Nephron (organoid): ENCODE measurements around the gene ACSM3.
"Not testable (repeated sequence)": the region's sequence is repeated elsewhere in the genome, so short reads cannot be mapped to it uniquely, and the experiment has no call there.

Source experiments
- H3K27ac Mint-ChIP-seq, 3 experiments: 2 replicates each; pipeline ENCODE4 v1.8.0; 2020; ENCODE audit warnings: mixed read lengths in 3 of 3, mild to moderate bottlenecking in 2 of 3, moderate library complexity in 1 of 3
- H3K27me3 Mint-ChIP-seq: 2 replicates; pipeline ENCODE4 v1.8.0; 2021; ENCODE audit warnings: low read depth, mild to moderate bottlenecking, moderate library complexity, mixed read lengths
- H3K36me3 Mint-ChIP-seq: 2 replicates; pipeline ENCODE4 v1.8.0; 2020; ENCODE audit warnings: low read depth, mixed read lengths
- H3K4me1 Mint-ChIP-seq: 2 replicates; pipeline ENCODE4 v1.8.0; 2020; ENCODE audit warnings: mixed read lengths
- H3K4me3 Mint-ChIP-seq, 3 experiments: 2 replicates each; pipeline ENCODE4 v1.8.0; 2020; ENCODE audit warnings: mild to moderate bottlenecking in 3 of 3, mixed read lengths in 3 of 3, moderate library complexity in 2 of 3
- H3K9me3 Mint-ChIP-seq: 2 replicates; pipeline ENCODE4 v1.8.0; 2020; ENCODE audit warnings: mixed read lengths
- CTCF ChIP-seq, 3 experiments: fragments of 200-600 bp; sonication (generic); IDR thresholded peaks; one replicate each; pipeline ENCODE4 v1.5.0; 2021; ENCODE audit warnings: antibody characterized with exemption in 3 of 3; ENCODE audit not compliant: unreplicated experiment in 3 of 3

The ACSM3 gene

GRCh38 chr16:20763461-20764232 is at the start of gene ACSM3:
Gene ACSM3, plus strand, starts transcription at chr16:20764014. Its CDS starts 6,021 bp downstream, at chr16:20770035.
- peak within 1 kb of the TSS; percentile 71 to 82 (median 82) for H3K4me3 Mint-ChIP-seq
- peak within 1 kb of the TSS; percentile 79 to 94 (median 93) for H3K27ac Mint-ChIP-seq
- peaks cover 17% of the 10 kb centered on the region for H3K9me3 Mint-ChIP-seq
- H3K27me3 Mint-ChIP-seq = no peaks in the 10 kb centered on the region
- H3K36me3 Mint-ChIP-seq = peaks cover 18% of the 10 kb centered on the region
- TF ChIP-seq CTCF (IDR thresholded peaks at IDR 0.05; ENCODE audit: unreplicated experiment in 3 of 3) = no peak
- H3K4me1 Mint-ChIP-seq = no peaks in the 10 kb centered on the region

GRCh38 chr16:20717718-20718117 is 46.1 kb upstream of the ACSM3 start:
- H3K9me3 Mint-ChIP-seq, H3K4me1 Mint-ChIP-seq, H3K27me3 Mint-ChIP-seq, H3K4me3 Mint-ChIP-seq, H3K27ac Mint-ChIP-seq, H3K36me3 Mint-ChIP-seq: not testable (repeated sequence)

- H3K4me3 Mint-ChIP-seq = no peak overlapping the region
These were observed 43.6 kb upstream of the ACSM3 start for GRCh38 chr16:20720251-20720650.

GRCh38 chr16:20726661-20727060 is 37.2 kb upstream of the ACSM3 start:
- TF ChIP-seq CTCF (IDR thresholded peaks at IDR 0.05; ENCODE audit: unreplicated experiment in 3 of 3) = no peak
- no peak overlapping the region for H3K27ac Mint-ChIP-seq
- no peaks in the 10 kb centered on the region for H3K27me3 Mint-ChIP-seq

More at GRCh38 chr16:20720251-20720650, 43.6 kb upstream of the ACSM3 start:
- no peak for TF ChIP-seq CTCF (IDR thresholded peaks at IDR 0.05; ENCODE audit: unreplicated experiment in 3 of 3)
- Mint-ChIP-seq H3K4me1 (no peaks in the 10 kb centered on the region), H3K27me3 (peaks cover 4% of the 10 kb centered on the region), H3K9me3 (no peaks in the 10 kb centered on the region), H3K27ac (no peak overlapping the region), H3K36me3 (peaks cover 3% of the 10 kb centered on the region)

GRCh38 chr16:20727181-20727580 is 36.6 kb upstream of the ACSM3 start:
- no peak overlapping the region for H3K27ac Mint-ChIP-seq
- H3K36me3 Mint-ChIP-seq = no peaks in the 10 kb centered on the region
- no peak overlapping the region for H3K4me3 Mint-ChIP-seq
- no peaks in the 10 kb centered on the region for H3K27me3 Mint-ChIP-seq
- no peak for TF ChIP-seq CTCF (IDR thresholded peaks at IDR 0.05; ENCODE audit: unreplicated experiment in 3 of 3)
- H3K4me1 Mint-ChIP-seq = no peaks in the 10 kb centered on the region
- H3K9me3 Mint-ChIP-seq = no peaks in the 10 kb centered on the region

More at GRCh38 chr16:20726661-20727060, 37.2 kb upstream of the ACSM3 start:
- Mint-ChIP-seq H3K4me3 (no peak overlapping the region), H3K4me1 (no peaks in the 10 kb centered on the region), H3K36me3 (no peaks in the 10 kb centered on the region), H3K9me3 (no peaks in the 10 kb centered on the region)

GRCh38 chr16:20729141-20729540 is 34.7 kb upstream of the ACSM3 start:
- no peak for TF ChIP-seq CTCF (IDR thresholded peaks at IDR 0.05; ENCODE audit: unreplicated experiment in 3 of 3)
- peaks cover 6% of the 10 kb centered on the region for H3K36me3 Mint-ChIP-seq
- no peak overlapping the region for H3K4me3 Mint-ChIP-seq
- no peaks in the 10 kb centered on the region for H3K4me1 Mint-ChIP-seq
- H3K9me3 Mint-ChIP-seq = no peaks in the 10 kb centered on the region
- H3K27ac Mint-ChIP-seq = no peak overlapping the region
- H3K27me3 Mint-ChIP-seq = no peaks in the 10 kb centered on the region
